Caco-2 (cell line): ENCODE data around the gene CPVL. TPM values are rescaled to one million over a fixed set of nuclear protein-coding genes. Genes with fewer than 3 reads are reported as not detected.
"Not testable (repeated sequence)": the region's sequence is repeated elsewhere in the genome, so short reads cannot be mapped to it uniquely, and the experiment has no call there.

Experiments
- BruUV-seq: library from RNA; stranded (reverse); fragments of 400-500 nt; replicated peaks from 2 replicates; lab custom pipeline; 2021; lab: Mats Ljungman, UMichigan
- CTCF ChIA-PET: fragments of 300-600 bp; sonication (Branson Sonifier 250); formaldehyde crosslinking; loops from one replicate; lab custom pipeline; 2022; ENCODE audit warnings: antibody characterized with exemption; lab: Charles Lee
- POLR2A ChIA-PET: fragments of 300-600 bp; sonication (Branson Sonifier 250); formaldehyde crosslinking; loops from one replicate; lab custom pipeline; 2022; ENCODE audit warnings: antibody characterized with exemption; lab: Charles Lee
- DNase-seq, 2 experiments: peaks; one replicate each; pipeline versions ENCODE4 v3.0.0 to v3.0.0-alpha.2; 2020 to 2022
- H3K27me3 ChIP-seq: replicated peaks from 2 replicates; pipeline ENCODE4 v1.6.0; 2011; ENCODE audit warnings: low read length; ENCODE audit not compliant: control insufficient read depth, insufficient read depth
- H3K36me3 ChIP-seq: 2 replicates; pipeline ENCODE4 v1.5.1; 2011; ENCODE audit warnings: low read length; ENCODE audit not compliant: control insufficient read depth, insufficient read depth
- H3K4me1 ChIP-seq: fragments of 250-450 bp; sonication (Bioruptor Pico); 2 replicates; pipeline ENCODE4 v1.5.1; 2020; ENCODE audit warnings: mild to moderate bottlenecking
- H3K4me3 ChIP-seq: 2 replicates; pipeline ENCODE4 v1.5.1; 2011; ENCODE audit warnings: low read depth, mild to moderate bottlenecking, control low read depth, low read length
- H3K9me3 ChIP-seq: fragments of 250-450 bp; sonication (Bioruptor Pico); 2 replicates; pipeline ENCODE4 v1.5.1; 2020; ENCODE audit warnings: mild to moderate bottlenecking, moderate library complexity
- H3K27ac Mint-ChIP-seq: one replicate; pipeline ENCODE4 v1.8.0; 2022; ENCODE audit warnings: mixed read lengths; ENCODE audit not compliant: unreplicated experiment
- H3K27me3 Mint-ChIP-seq: one replicate; pipeline ENCODE4 v1.8.0; 2022; ENCODE audit warnings: mixed read lengths; ENCODE audit not compliant: insufficient read depth, unreplicated experiment
- H3K36me3 Mint-ChIP-seq: one replicate; pipeline ENCODE4 v1.8.0; 2022; ENCODE audit warnings: mild to moderate bottlenecking, mixed read lengths; ENCODE audit not compliant: insufficient read depth, unreplicated experiment
- H3K4me1 Mint-ChIP-seq: one replicate; pipeline ENCODE4 v1.8.0; 2022; ENCODE audit warnings: low read depth, mixed read lengths; ENCODE audit not compliant: unreplicated experiment
- H3K4me3 Mint-ChIP-seq: one replicate; pipeline ENCODE4 v1.8.0; 2022; ENCODE audit warnings: mild to moderate bottlenecking, moderate library complexity, mixed read lengths; ENCODE audit not compliant: unreplicated experiment
- H3K9me3 Mint-ChIP-seq: one replicate; pipeline ENCODE4 v1.8.0; 2022; ENCODE audit warnings: mixed read lengths; ENCODE audit not compliant: unreplicated experiment
- CTCF ChIP-seq, 2 experiments: fragments of 200-600 bp in 1 of 2; IDR thresholded peaks; 1 replicate in 1 of 2; 2 replicates in 1 of 2; pipeline versions ENCODE4 v1.5.1 to v1.8.0; 2011 to 2022; ENCODE audit warnings: antibody characterized with exemption in 1 of 2, control low read depth in 1 of 2, inconsistent platforms in 1 of 2, low read depth in 1 of 2, low read length in 1 of 2, mild to moderate bottlenecking in 1 of 2, moderate library complexity in 1 of 2; ENCODE audit not compliant: insufficient read depth in 1 of 2, severe bottlenecking in 1 of 2, unreplicated experiment in 1 of 2
- intact Hi-C: fragments of 100-400 bp; cut with micrococcal nuclease; formaldehyde crosslinking; loops from one replicate; pipeline ENCODE4 v1.10.0; 2022; ENCODE audit not compliant: unreplicated experiment
- total RNA-seq: library from RNA; stranded (reverse); gene quantifications from 2 replicates; pipeline ENCODE4 v1.2.3, GENCODE V29; 2022

The CPVL gene
- total RNA-seq, 1 experiment from 2014 or later, result 109 TPM

GRCh38 chr7:29116361-29117200 lies 29.8 kb downstream of the CPVL start:
- Histone ChIP-seq H3K27me3 (no peaks in the 10 kb centered on the region), H3K36me3 (no peaks in the 10 kb centered on the region), H3K9me3 (no peaks in the 10 kb centered on the region), H3K4me3 (no peak overlapping the region), H3K4me1 (peaks cover 62% of the 10 kb centered on the region)
- Mint-ChIP-seq H3K27ac (peak overlapping the region; percentile 65), H3K4me3 (peak overlapping the region; percentile 18), H3K4me1 (peaks cover 58% of the 10 kb centered on the region), H3K27me3 (no peaks in the 10 kb centered on the region), H3K36me3 (peaks cover 14% of the 10 kb centered on the region), H3K9me3 (no peaks in the 10 kb centered on the region)
- ChIA-PET POLR2A (no interaction called here), CTCF (interaction anchor here (1.2 to 3.8 kb wide), 2 partner anchors 74 to 160 kb away, joined by 4 to 29 read pairs; no protein-coding TSS in a partner anchor)
- no TSS peak for BruUV-seq
- intact Hi-C loops, result loop anchor here (5.0 to 10.0 kb wide), 2 partner anchors 46 to 488 kb away; no protein-coding TSS in a partner anchor
- no peak for TF ChIP-seq CTCF (IDR thresholded peaks at IDR 0.05; ENCODE audit: insufficient read depth in 1 of 2, low read depth in 1 of 2, low read length in 1 of 2, severe bottlenecking in 1 of 2, unreplicated experiment in 1 of 2)
- no peak for DNase-seq

GRCh38 chr7:29115753-29116152 lies 30.6 kb downstream of the CPVL start:
- Mint-ChIP-seq H3K4me1 (peaks cover 55% of the 10 kb centered on the region), H3K9me3 (no peaks in the 10 kb centered on the region), H3K27me3 (no peaks in the 10 kb centered on the region), H3K36me3 (peaks cover 14% of the 10 kb centered on the region), H3K27ac (peak overlapping the region; percentile 65), H3K4me3 (peak overlapping the region; percentile 36)
- H3K4me3 ChIP-seq, result no peak overlapping the region
- no peak for DNase-seq
- intact Hi-C loops, result loop anchor here (5.0 to 10.0 kb wide), 2 partner anchors 47 to 489 kb away; no protein-coding TSS in a partner anchor
- peaks cover 71% of the 10 kb centered on the region for H3K4me1 ChIP-seq
- H3K9me3 ChIP-seq, result no peaks in the 10 kb centered on the region
- BruUV-seq, result no TSS peak
- CTCF ChIA-PET, result interaction anchor here (1.2 to 3.8 kb wide), 2 partner anchors 74 to 159 kb away, joined by 4 to 29 read pairs; no protein-coding TSS in a partner anchor
- POLR2A ChIA-PET, result interaction anchor here (0.7 kb wide), 1 partner anchor 37 kb away, joined by 5 read pairs; no protein-coding TSS in a partner anchor
- H3K27me3 ChIP-seq, result no peaks in the 10 kb centered on the region
- TF ChIP-seq CTCF (IDR thresholded peaks at IDR 0.05; ENCODE audit: insufficient read depth in 1 of 2, low read depth in 1 of 2, low read length in 1 of 2, severe bottlenecking in 1 of 2, unreplicated experiment in 1 of 2), result no peak
- H3K36me3 ChIP-seq, result no peaks in the 10 kb centered on the region

GRCh38 chr7:29115130-29115687 lies 31.1 kb downstream of the CPVL start:
- CTCF ChIA-PET, result interaction anchor here (3.8 to 3.9 kb wide), 2 partner anchors 75 to 188 kb away, joined by 22 to 29 read pairs; no protein-coding TSS in a partner anchor
- Histone ChIP-seq H3K4me3 (no peak overlapping the region), H3K27me3 (no peaks in the 10 kb centered on the region), H3K9me3 (no peaks in the 10 kb centered on the region), H3K4me1 (peaks cover 76% of the 10 kb centered on the region), H3K36me3 (no peaks in the 10 kb centered on the region)
- POLR2A ChIA-PET, result interaction anchor here (0.7 kb wide), 1 partner anchor 37 kb away, joined by 5 read pairs; no protein-coding TSS in a partner anchor
- BruUV-seq, result no TSS peak
- Mint-ChIP-seq H3K4me3 (peak overlapping the region; percentile 36), H3K27me3 (no peaks in the 10 kb centered on the region), H3K9me3 (no peaks in the 10 kb centered on the region), H3K36me3 (peaks cover 19% of the 10 kb centered on the region), H3K4me1 (peaks cover 56% of the 10 kb centered on the region), H3K27ac (peak overlapping the region; percentile 65)
- no peak for TF ChIP-seq CTCF (IDR thresholded peaks at IDR 0.05; ENCODE audit: insufficient read depth in 1 of 2, low read depth in 1 of 2, low read length in 1 of 2, severe bottlenecking in 1 of 2, unreplicated experiment in 1 of 2)
- intact Hi-C loops, result loop anchor here (5.0 to 10.0 kb wide), 2 partner anchors 47 to 490 kb away; no protein-coding TSS in a partner anchor
- no peak for DNase-seq

GRCh38 chr7:29114266-29114665 lies 32.1 kb downstream of the CPVL start:
- H3K27me3 Mint-ChIP-seq, H3K9me3 ChIP-seq, POLR2A ChIA-PET, H3K36me3 ChIP-seq, H3K4me3 ChIP-seq, H3K4me3 Mint-ChIP-seq, H3K9me3 Mint-ChIP-seq, BruUV-seq, H3K27me3 ChIP-seq, DNase-seq: not testable (repeated sequence)
- Mint-ChIP-seq H3K4me1 (peaks cover 61% of the 10 kb centered on the region), H3K36me3 (peaks cover 22% of the 10 kb centered on the region), H3K27ac (peak overlapping the region; percentile 89)
- CTCF ChIA-PET, result interaction anchor here (0.6 to 3.9 kb wide), 11 partner anchors 43 to 294 kb away, joined by 3 to 29 read pairs (median 6); no protein-coding TSS in a partner anchor
- intact Hi-C loops, result loop anchor here (1.0 to 10.0 kb wide), 3 partner anchors 195 to 491 kb away; no protein-coding TSS in a partner anchor
- peaks cover 80% of the 10 kb centered on the region for H3K4me1 ChIP-seq
